Stimulated activated memory B cell treated with anti-CD40 and anti-IgM and Interleukin-4, amounts not matched to agents 10 μg/mL and 1 μg/mL and 100 μg/mL, for 72 hours (primary cell): Measurements from ENCODE around the gene PDE5A.
"Not testable (repeated sequence)": the region's sequence is repeated elsewhere in the genome, so short reads cannot be mapped to it uniquely, and the experiment has no call there.

Experiments
- ATAC-seq: fragments of 150-1000 bp; cut with Tn5 transposase; 2 replicates; pipeline ENCODE4 v1.10.0; 2021
- H3K27ac Mint-ChIP-seq: one replicate; pipeline ENCODE4 v1.8.0; 2022; ENCODE audit warnings: mild to moderate bottlenecking, mixed read lengths
- H3K27me3 Mint-ChIP-seq: one replicate; pipeline ENCODE4 v1.8.0; 2022; ENCODE audit warnings: mixed read lengths
- H3K36me3 Mint-ChIP-seq: one replicate; pipeline ENCODE4 v1.8.0; 2022; ENCODE audit warnings: mixed read lengths
- H3K4me1 Mint-ChIP-seq: one replicate; pipeline ENCODE4 v1.8.0; 2022; ENCODE audit warnings: mixed read lengths
- H3K4me3 Mint-ChIP-seq: one replicate; pipeline ENCODE4 v1.8.0; 2022; ENCODE audit warnings: mild to moderate bottlenecking, moderate library complexity, mixed read lengths
- H3K9me3 Mint-ChIP-seq: one replicate; pipeline ENCODE4 v1.8.0; 2022; ENCODE audit warnings: mixed read lengths

PDE5A gene

DNA sequence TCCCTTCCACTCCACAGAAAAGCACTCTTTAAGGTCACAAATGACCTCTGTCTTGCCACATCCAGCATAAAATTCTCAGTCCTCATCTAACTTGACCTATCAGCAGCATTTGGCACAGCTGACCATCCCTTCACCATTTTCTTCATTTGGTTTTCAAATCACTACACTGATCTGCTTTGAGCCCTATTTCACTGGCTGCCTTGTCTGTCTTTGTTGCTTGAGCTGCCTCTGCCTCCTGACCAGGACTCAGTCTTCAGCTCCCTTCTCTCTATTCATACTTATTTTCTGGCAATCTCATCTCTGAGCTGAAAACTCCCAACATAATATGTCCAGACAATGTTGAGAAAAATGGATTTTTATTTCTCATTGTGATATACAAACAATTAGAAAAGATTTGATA lies 27.7 kb upstream of the PDE5A start:
- Mint-ChIP-seq H3K27ac (no peak overlapping the region), H3K4me1 (no peaks in the 10 kb centered on the region), H3K9me3 (no peaks in the 10 kb centered on the region), H3K36me3 (no peaks in the 10 kb centered on the region), H3K4me3 (no peak overlapping the region), H3K27me3 (no peaks in the 10 kb centered on the region)
- ATAC-seq: no peak

DNA sequence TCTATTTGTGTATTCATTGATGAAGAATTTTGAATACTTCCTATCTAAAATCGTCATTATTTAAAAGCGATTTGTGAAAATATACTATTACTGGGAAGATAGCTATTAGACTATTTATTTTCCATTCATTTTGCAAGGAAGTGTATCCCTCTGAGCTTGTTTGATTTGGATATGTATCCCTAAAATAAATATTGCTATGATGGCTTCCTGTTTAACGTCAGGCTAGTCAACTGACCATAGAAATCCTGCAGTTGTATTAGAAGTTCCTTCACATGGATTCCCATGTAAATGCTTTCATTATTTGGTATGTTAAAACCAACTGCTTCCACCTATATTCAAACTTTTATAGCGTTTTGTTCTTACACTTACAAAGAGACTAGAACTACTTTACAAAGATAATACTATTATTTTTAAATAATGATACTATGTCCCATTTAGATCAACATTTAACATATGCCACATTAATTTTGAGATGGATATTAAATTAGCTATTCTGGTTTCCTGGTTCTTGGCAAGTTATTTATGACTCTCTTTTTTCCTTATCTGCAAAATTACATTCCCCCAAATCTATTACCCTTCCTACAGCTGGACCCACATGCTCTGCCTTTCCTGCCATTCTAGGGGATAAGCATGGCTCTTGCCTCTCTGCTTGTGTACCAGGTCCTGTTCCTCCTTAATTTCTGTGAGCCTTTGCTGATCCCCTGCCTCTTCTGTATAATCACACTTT lies 26.7 kb upstream of the PDE5A start:
- H3K27me3 Mint-ChIP-seq: no peaks in the 10 kb centered on the region
- H3K4me1 Mint-ChIP-seq: no peaks in the 10 kb centered on the region

DNA sequence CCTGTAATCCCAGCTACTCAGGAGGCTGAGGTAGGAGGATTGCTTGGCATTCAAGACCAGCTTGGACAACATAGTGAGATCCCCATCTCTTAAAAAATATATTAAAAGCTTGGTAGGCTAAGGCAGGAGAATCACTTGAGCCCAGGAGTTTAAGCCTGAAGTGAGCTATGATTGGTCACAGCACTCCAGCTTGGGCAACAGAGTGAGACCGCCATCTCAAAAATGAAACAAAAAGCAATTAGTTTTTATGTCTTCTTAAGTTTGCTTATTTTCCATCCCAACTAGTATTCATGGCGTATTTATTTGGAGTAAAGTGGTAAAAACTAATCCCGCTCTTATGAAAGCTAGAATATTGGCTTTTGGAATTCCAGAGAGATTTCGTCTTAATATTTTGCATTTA lies 25.4 kb upstream of the PDE5A start:
- Mint-ChIP-seq H3K36me3 (no peaks in the 10 kb centered on the region), H3K27me3 (no peaks in the 10 kb centered on the region), H3K27ac (no peak overlapping the region), H3K4me3 (no peak overlapping the region), H3K9me3 (no peaks in the 10 kb centered on the region), H3K4me1 (no peaks in the 10 kb centered on the region)
- no peak for ATAC-seq

More for the DNA sequence above, 26.7 kb upstream of the PDE5A start:
- H3K4me3 Mint-ChIP-seq: no peak overlapping the region
- no peaks in the 10 kb centered on the region for H3K36me3 Mint-ChIP-seq
- ATAC-seq: no peak
- H3K27ac Mint-ChIP-seq: no peak overlapping the region
- H3K9me3 Mint-ChIP-seq: no peaks in the 10 kb centered on the region

DNA sequence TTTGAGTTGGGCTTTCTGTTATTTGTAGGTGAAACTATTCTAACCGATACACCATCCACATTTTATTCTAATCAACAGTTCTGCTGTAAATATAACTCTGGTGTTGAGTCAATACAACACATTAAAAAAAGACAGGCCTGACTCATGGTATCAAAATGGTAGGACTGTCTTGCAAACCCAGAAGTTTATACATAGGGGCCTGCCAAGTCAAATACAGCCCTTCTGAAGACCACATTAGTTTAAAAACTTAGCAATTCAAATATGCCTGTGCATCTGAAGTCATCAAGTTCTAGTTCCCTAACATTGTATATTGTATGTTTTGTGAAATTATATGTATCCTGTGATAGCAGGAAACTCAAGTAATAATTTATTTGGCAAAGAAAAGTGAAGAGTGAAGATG lies 24.4 kb upstream of the PDE5A start:
- ATAC-seq: no peak
- H3K9me3 Mint-ChIP-seq: no peaks in the 10 kb centered on the region
- H3K4me3 Mint-ChIP-seq: no peak overlapping the region
- no peak overlapping the region for H3K27ac Mint-ChIP-seq
- H3K4me1 Mint-ChIP-seq: no peaks in the 10 kb centered on the region
- peaks cover 7% of the 10 kb centered on the region for H3K27me3 Mint-ChIP-seq
- H3K36me3 Mint-ChIP-seq: no peaks in the 10 kb centered on the region

DNA sequence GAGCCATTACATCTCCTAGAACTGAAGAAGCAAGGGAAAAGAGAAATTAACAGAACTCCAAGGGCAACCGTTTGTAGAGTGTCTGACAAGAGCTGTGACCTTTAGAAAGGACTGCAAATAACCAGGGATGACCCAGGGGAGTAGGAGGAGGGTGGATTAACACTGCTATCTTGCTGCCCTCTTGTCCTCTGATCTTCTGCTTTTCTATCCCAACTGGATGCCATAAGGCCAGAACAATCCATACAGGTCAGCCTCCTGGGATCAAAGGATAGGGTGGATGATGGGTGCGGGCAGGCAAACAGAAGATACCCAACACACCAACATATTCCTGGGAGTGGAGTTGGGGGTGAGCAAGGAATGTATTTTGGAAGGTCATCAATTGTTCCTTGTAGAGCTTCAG lies 19.8 kb upstream of the PDE5A start:
- no peaks in the 10 kb centered on the region for H3K36me3 Mint-ChIP-seq
- H3K9me3 Mint-ChIP-seq: no peaks in the 10 kb centered on the region
- H3K4me3 Mint-ChIP-seq: no peak overlapping the region
- no peak for ATAC-seq
- H3K27me3 Mint-ChIP-seq: peaks cover 18% of the 10 kb centered on the region
- no peaks in the 10 kb centered on the region for H3K4me1 Mint-ChIP-seq
- no peak overlapping the region for H3K27ac Mint-ChIP-seq

DNA sequence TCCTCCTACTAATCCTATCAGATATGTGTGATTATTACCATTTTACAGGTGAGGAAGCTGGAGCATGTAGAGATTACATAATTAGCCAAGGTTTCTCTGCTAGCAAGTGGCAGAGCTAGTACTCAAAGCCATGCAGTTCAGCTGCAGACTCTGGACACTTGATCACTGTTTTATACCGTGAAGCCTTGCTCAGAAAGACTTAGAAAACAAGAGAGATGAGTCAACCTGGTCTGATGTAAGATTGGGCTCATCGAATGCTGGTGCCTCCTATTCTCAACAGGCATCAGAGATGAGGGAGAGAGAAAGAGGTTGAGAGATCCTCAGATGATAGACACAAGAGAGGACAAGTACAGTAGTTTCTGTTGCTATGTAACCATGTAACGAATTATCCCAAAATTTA lies 19.0 kb upstream of the PDE5A start:
- Mint-ChIP-seq H3K4me1 (no peaks in the 10 kb centered on the region), H3K4me3 (no peak overlapping the region), H3K27ac (no peak overlapping the region), H3K9me3 (no peaks in the 10 kb centered on the region), H3K36me3 (no peaks in the 10 kb centered on the region), H3K27me3 (peaks cover 18% of the 10 kb centered on the region)
- ATAC-seq: no peak

DNA sequence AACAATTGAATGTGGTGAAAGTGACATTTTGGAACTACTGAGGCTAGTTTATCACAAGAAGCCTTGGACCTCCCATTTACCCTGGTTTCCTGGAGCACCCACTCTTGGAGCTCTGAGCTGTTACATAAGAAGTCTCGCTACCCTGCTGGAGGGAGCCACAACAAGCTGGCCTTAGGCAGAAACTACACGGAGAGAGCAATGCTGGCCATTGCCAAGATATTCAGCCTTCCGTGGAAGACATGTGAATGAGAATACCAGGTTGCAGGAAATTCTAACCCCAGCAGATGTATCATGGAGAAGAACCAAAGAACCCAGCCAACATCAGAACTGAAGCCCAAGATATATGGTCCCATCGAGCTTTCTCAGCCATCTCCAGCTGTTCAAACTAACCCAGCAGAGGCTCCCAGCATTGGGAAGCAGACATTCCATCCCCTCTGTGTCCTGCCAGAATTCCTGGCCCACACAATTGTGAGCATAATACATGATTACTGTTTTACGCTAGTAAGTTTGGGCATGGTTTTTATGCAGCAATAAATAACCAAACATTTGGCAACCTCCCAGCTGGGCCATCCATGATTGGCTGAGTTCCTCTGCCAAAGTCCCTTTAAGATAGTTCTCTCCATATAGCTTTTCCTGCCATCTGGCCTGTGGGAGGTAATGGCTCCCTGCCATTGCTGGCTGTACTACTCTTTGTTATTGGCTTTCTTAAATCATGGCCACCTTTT lies 17.9 kb upstream of the PDE5A start:
- Mint-ChIP-seq H3K4me1 (no peaks in the 10 kb centered on the region), H3K36me3 (no peaks in the 10 kb centered on the region), H3K27me3 (peaks cover 18% of the 10 kb centered on the region), H3K27ac (no peak overlapping the region), H3K9me3 (no peaks in the 10 kb centered on the region), H3K4me3 (no peak overlapping the region)
- no peak for ATAC-seq

DNA sequence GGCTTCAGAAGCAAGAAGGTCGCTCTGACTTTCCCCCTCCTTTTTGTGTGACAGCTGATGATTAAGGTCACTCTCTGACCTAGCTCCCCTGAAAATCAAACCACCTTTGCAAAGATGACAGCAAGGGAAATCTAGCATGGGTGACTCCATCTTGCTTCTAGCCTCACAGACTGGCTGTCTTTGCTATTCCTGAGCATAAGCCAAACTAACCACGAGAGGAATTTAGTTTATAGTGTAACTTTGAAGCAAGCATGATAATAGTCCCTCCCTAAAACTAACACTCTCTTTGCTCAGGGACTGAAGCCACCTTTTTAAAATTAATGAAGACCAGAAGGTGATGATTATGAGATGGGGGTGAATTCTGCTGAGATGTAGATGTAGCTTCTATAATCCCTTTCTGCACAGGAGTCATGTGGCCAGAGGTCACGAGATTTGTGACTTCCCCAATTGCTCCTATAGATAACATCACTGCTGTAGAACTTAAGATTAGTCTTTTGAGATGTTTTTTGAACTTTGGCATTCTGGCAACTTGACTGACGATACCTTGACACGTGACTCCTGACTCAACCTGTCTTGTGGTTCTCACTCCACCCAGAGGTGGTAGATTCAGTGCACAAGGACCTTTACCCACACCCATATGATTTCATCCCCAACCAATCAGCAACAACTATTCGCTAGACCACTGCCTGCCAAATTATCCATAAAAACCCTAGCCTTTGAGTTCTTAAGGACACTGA lies 14.9 kb upstream of the PDE5A start:
- Mint-ChIP-seq H3K4me1 (no peaks in the 10 kb centered on the region), H3K4me3 (no peak overlapping the region), H3K9me3 (no peaks in the 10 kb centered on the region), H3K27ac (no peak overlapping the region), H3K36me3 (no peaks in the 10 kb centered on the region), H3K27me3 (peaks cover 16% of the 10 kb centered on the region)
- no peak for ATAC-seq

DNA sequence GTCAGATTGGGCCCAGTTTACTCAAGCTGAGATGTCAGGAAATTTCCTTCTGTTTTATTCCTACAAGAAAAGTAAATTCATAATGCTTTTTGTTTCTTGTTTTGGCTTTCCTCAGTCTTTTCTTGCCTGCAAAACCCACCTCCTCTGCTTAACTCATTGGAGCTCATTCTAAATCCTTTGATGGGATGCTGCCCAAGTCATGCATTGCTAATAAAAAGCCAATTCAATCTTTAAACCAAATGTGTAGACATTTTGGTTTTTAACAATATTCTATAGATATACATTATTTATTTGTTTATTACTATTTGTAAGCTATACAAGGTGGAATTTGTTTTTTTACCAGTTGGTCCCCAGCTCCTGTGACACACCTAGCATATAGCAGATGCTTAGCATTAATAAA lies 13.2 kb upstream of the PDE5A start:
- no peaks in the 10 kb centered on the region for H3K36me3 Mint-ChIP-seq
- H3K4me1 Mint-ChIP-seq: no peaks in the 10 kb centered on the region
- no peaks in the 10 kb centered on the region for H3K9me3 Mint-ChIP-seq
- no peaks in the 10 kb centered on the region for H3K27me3 Mint-ChIP-seq
- no peak for ATAC-seq
- no peak overlapping the region for H3K27ac Mint-ChIP-seq
- no peak overlapping the region for H3K4me3 Mint-ChIP-seq

DNA sequence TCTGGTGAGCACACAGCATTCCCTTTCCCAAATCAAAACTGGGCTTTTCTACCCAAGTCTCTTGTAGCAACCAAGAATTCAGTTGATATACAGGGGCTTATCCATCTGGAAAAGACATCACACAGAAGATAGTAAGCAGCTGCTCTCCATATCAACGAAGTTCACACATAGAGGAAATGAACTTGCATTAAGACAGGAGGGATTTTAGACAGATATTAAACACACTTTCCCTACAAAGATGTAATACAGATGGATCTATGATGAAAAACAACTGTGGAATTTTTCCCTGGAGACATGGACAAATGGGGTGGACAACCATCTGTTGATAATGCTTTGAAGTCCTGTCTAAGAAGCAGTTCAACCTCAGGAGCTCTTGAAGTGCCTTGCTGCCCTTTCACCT lies 9.8 kb upstream of the PDE5A start:
- H3K4me1 Mint-ChIP-seq: no peaks in the 10 kb centered on the region
- no peaks in the 10 kb centered on the region for H3K9me3 Mint-ChIP-seq
- no peaks in the 10 kb centered on the region for H3K27me3 Mint-ChIP-seq
- no peak for ATAC-seq
- H3K27ac Mint-ChIP-seq: no peak overlapping the region
- H3K36me3 Mint-ChIP-seq: no peaks in the 10 kb centered on the region
- H3K4me3 Mint-ChIP-seq: no peak overlapping the region

DNA sequence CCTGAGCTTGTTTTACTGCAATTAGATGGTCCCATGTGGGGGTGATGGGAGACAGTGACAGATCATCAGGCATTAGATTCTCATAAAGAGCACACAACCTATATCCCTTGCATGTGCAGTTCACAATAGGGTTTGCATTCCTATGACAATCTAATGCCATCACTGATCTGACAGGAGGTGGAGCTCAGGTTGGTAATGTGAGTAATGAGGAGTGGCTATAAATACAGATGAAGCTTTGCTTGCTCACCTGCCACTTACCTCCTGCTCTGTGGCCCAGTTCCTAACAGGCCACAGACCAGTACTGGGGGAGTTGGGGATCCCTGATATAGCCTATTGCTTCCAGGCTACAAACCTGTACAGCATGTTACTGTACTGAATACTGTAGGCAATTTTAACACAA lies 8.2 kb upstream of the PDE5A start:
- not testable (repeated sequence) for H3K4me3 Mint-ChIP-seq, H3K9me3 Mint-ChIP-seq, H3K27ac Mint-ChIP-seq, H3K36me3 Mint-ChIP-seq, ATAC-seq, H3K27me3 Mint-ChIP-seq, H3K4me1 Mint-ChIP-seq

DNA sequence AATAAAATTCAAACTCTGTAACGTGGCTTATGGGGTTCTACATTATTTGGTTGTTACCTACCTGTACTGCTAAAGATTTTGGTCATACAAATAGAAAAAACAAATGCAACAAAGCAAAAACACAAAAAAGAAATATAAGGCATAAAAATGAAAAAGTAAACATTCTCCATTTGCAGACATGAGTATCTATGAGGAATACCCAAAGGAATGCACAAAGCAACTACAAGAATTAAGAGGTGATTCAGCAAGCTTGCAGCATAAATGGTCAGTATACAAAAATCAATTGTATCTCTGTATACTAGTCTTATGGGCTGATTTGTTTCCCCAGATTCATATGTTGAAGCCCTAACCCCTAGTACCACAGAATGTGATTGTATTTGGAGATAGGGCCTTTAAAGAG lies 3.6 kb upstream of the PDE5A start:
- peaks cover 21% of the 10 kb centered on the region for H3K4me1 Mint-ChIP-seq
- H3K27ac Mint-ChIP-seq: no peak overlapping the region
- H3K27me3 Mint-ChIP-seq: peaks cover 9% of the 10 kb centered on the region
- H3K4me3 Mint-ChIP-seq: no peak overlapping the region
- no peaks in the 10 kb centered on the region for H3K36me3 Mint-ChIP-seq
- H3K9me3 Mint-ChIP-seq: no peaks in the 10 kb centered on the region
- ATAC-seq: no peak

DNA sequence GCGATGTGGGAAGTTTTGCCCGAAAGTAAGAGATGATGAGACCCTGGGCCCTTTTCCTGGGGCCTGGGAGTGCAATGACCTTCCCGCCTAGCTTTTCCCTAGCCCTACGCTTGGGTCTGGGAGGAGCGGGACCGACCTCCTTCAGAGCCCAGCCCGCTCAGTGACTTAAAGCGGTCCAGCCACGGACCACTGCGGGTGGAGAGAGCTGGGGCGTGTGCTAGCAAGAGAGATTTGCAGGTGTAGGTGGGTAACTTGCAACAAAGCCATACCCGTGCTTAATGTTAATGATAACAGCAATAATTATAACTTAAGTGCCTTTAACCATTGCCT lies 503 bp upstream of the PDE5A start:
- Mint-ChIP-seq H3K4me3 (peak overlapping the region; percentile 84), H3K36me3 (no peaks in the 10 kb centered on the region), H3K4me1 (peaks cover 29% of the 10 kb centered on the region), H3K9me3 (no peaks in the 10 kb centered on the region), H3K27ac (peak overlapping the region; percentile 33), H3K27me3 (peaks cover 11% of the 10 kb centered on the region)
- ATAC-seq: peak; percentile 14

DNA sequence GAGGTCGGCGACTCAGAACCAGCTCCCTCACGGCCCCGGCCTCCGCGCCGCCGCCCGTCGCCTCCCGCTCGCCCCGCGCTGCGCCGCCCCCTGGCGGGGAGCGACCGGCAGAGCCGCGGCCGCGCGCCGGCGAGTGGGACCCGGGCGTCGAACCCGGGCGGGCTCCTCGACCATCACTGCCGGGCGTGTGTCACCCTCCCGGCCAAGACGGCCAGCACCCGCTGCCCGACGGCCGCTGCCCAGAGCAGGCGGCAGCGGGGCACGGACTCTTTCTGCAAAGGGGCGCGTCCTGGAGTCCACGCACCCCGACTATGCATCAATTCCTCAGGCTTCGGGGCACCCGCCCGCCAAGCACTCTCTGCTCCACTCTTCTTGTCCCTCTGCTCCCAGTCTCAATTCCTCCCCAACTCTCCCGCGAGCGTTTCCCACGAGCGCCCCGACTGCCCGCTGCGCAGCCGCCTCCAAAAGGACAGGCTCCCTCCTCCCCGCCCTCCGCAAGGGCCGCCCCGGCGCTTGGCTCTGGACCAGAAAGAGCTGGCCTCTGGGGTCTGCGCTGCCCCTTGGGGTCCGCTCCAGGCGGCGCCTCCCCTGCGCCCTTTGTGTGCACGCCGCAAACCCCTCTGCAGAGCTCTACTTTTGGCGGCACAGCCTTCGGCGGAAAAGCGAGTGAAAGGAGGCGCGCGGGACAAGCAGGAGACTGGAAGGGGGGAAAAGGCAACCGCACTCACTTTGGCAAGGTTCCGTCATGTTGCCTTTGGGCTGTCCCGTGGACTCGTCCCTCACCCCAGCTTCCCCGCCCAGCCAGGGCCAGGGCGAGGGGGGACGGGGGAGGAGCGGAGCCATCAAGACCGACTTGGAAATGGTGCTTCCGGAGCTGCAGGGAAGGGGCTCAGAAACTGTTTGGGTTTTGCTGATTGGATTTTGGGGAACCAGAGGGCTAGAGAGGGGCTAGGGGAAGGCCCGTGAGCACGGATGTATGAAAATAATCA lies 1.0 kb downstream of the PDE5A start:
- no peaks in the 10 kb centered on the region for H3K9me3 Mint-ChIP-seq
- H3K27ac Mint-ChIP-seq: peak overlapping the region; percentile 33
- peak; percentile 71 for ATAC-seq
- no peaks in the 10 kb centered on the region for H3K36me3 Mint-ChIP-seq
- peak overlapping the region; percentile 84 for H3K4me3 Mint-ChIP-seq
- H3K4me1 Mint-ChIP-seq: peaks cover 29% of the 10 kb centered on the region
- H3K27me3 Mint-ChIP-seq: peaks cover 11% of the 10 kb centered on the region

DNA sequence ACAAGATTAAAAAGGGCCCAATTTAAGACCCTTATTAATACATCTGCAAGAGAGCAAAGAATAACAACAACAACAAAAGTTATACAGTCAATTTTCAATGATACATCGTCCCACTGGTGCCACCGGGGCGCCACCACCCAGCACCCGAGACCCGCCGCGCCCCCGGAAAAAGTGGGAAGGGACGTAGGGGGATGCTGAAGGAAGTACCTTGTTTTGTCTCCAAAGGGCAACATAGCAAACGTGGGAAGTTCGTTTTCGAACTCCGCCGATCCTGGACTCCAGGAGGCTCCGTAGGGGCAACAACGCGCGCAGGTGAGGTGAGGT lies 1.7 kb downstream of the PDE5A start:
- Mint-ChIP-seq H3K36me3 (no peaks in the 10 kb centered on the region), H3K27ac (peak overlapping the region; percentile 24), H3K4me3 (peak overlapping the region; percentile 77), H3K9me3 (no peaks in the 10 kb centered on the region), H3K4me1 (peaks cover 29% of the 10 kb centered on the region), H3K27me3 (peaks cover 11% of the 10 kb centered on the region)
- no peak for ATAC-seq
